Measurements from ENCODE around the gene GDE1. TPM values are rescaled to one million over a fixed set of nuclear protein-coding genes. Genes with fewer than 3 reads are reported as not detected.

Gene GDE1
- polyA plus RNA-seq, 2 of the 4 experiments (the other 2 are of a cell fraction): 54.9 to 85.2 TPM

DNA sequence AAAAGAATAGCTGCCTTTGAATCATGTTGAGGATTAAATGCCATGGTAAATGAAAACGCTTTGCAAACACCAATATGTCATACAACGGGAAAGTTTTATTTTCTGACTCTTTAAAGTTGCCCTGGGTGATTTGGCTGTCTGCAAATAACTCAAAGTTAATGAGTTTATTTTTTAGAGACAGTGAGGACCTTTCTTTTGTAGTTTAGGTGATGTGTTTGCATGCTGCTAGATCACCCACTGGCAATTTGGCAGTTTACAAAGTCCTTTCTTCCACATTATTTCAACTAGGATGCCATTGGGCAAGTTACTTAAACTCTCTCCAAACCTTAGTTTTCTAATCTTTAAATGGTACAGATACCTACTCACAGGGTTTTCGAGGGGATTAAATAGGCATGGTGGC lies 37.8 kb downstream of the GDE1 start:
- FAIRE-seq (no peak), ATAC-seq (no peak), DNase-seq (ENCODE audit: low read depth in 1 of 2, low spot score in 1 of 2) (no peak)
- no peak overlapping the region for H3K4me3 ChIP-seq
- H3K9me3 ChIP-seq: peaks cover 4% of the 10 kb centered on the region; the same call in 1 of the 3 replicates
- no peak overlapping the region for H3K4me2 ChIP-seq
- H3K4me1 ChIP-seq: peaks cover 25% of the 10 kb centered on the region
- ChIA-PET CTCF (interaction anchor here (1.6 kb wide), 1 partner anchor 18 kb away, joined by 6 read pairs; no protein-coding TSS in a partner anchor), POLR2A (no interaction called here)
- WGBS (ENCODE audit: missing lambda C conversion rate): 84% methylated on average over 3 of the region's 3 CpGs
- H3K27ac ChIP-seq: no peak overlapping the region
- TF ChIP-seq HDAC2 (IDR thresholded peaks at IDR 0.05) (no peak), CEBPB (IDR thresholded peaks at IDR 0.05) (no peak), FOXS1 (CRISPR knock-in tag; IDR thresholded peaks at IDR 0.05) (no peak), NR3C1 (IDR thresholded peaks at IDR 0.05) (no peak), CBX8 (IDR thresholded peaks at IDR 0.05) (no peak), ZFP36 (IDR thresholded peaks at IDR 0.05; ENCODE audit: borderline replicate concordance, partially characterized antibody) (no peak), RNF2 (IDR thresholded peaks at IDR 0.05; ENCODE audit: borderline replicate concordance, low read depth) (no peak), RCOR1 (IDR thresholded peaks at IDR 0.05; ENCODE audit: low read depth, low read length) (no peak), GATA3 (IDR thresholded peaks at IDR 0.05; ENCODE audit: borderline replicate concordance) (no peak), POLR2A (IDR thresholded peaks at IDR 0.05; ENCODE audit: low read length) (no peak), MAFK (IDR thresholded peaks at IDR 0.05; ENCODE audit: partially characterized antibody) (no peak), RAD21 (conservative IDR thresholded peaks at IDR 0.05 in 1 of 2, IDR thresholded peaks at IDR 0.05 in 1 of 2) (no peak)
- TF ChIP-seq, protein P1, sequence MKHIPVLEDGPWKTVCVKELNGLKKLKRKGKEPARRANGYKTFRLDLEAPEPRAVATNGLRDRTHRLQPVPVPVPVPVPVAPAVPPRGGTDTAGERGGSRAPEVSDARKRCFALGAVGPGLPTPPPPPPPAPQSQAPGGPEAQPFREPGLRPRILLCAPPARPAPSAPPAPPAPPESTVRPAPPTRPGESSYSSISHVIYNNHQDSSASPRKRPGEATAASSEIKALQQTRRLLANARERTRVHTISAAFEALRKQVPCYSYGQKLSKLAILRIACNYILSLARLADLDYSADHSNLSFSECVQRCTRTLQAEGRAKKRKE (CRISPR knock-in tag; IDR thresholded peaks at IDR 0.05; ENCODE audit: low read depth): no peak

DNA sequence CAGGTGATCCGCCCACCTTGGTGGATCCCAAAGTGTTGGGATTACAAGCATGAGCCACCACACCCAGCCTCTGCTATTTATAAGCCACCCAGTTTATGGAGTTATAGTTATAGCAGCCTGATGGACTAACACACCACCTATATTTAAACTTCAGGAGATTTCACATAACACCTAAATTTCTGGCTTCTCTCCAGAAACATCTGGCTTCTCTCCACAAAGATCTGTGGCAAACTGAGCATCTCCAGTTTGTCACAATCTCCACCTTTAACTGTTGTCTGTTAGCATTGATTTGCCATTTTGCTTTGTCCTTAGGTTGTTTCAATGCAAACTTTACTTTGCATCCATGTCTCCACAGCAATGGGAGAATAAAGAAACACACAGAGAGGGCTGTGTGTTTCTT lies 39.6 kb downstream of the GDE1 start:
- DNase-seq (ENCODE audit: low read depth in 1 of 2, low spot score in 1 of 2) (no peak), ATAC-seq (no peak), FAIRE-seq (no peak)
- Histone ChIP-seq H3K4me2 (no peak overlapping the region), H3K27ac (no peak overlapping the region), H3K9me3 (peaks cover 4% of the 10 kb centered on the region; the same call in 1 of the 3 replicates), H3K4me3 (no peak overlapping the region), H3K4me1 (peaks cover 21% of the 10 kb centered on the region)
- CTCF ChIA-PET: no interaction called here
- POLR2A ChIA-PET: no interaction called here
- TF ChIP-seq, protein P2, sequence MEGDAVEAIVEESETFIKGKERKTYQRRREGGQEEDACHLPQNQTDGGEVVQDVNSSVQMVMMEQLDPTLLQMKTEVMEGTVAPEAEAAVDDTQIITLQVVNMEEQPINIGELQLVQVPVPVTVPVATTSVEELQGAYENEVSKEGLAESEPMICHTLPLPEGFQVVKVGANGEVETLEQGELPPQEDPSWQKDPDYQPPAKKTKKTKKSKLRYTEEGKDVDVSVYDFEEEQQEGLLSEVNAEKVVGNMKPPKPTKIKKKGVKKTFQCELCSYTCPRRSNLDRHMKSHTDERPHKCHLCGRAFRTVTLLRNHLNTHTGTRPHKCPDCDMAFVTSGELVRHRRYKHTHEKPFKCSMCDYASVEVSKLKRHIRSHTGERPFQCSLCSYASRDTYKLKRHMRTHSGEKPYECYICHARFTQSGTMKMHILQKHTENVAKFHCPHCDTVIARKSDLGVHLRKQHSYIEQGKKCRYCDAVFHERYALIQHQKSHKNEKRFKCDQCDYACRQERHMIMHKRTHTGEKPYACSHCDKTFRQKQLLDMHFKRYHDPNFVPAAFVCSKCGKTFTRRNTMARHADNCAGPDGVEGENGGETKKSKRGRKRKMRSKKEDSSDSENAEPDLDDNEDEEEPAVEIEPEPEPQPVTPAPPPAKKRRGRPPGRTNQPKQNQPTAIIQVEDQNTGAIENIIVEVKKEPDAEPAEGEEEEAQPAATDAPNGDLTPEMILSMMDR (IDR thresholded peaks at IDR 0.05): no peak
- TF ChIP-seq ZFP36 (IDR thresholded peaks at IDR 0.05; ENCODE audit: borderline replicate concordance, partially characterized antibody) (no peak), KDM5A (IDR thresholded peaks at IDR 0.05) (no peak), HOXA7 (CRISPR knock-in tag; IDR thresholded peaks at IDR 0.05) (no peak), HOXB5 (CRISPR knock-in tag; IDR thresholded peaks at IDR 0.05) (no peak), SMC3 (IDR thresholded peaks at IDR 0.05) (no peak), ESRRA (IDR thresholded peaks at IDR 0.05; ENCODE audit: borderline replicate concordance, low read length) (no peak), MAFK (IDR thresholded peaks at IDR 0.05; ENCODE audit: partially characterized antibody) (no peak), RNF2 (IDR thresholded peaks at IDR 0.05; ENCODE audit: borderline replicate concordance, low read depth) (no peak), PHF8 (IDR thresholded peaks at IDR 0.05; ENCODE audit: borderline replicate concordance, low read depth) (no peak), HOXB13 (CRISPR knock-in tag; IDR thresholded peaks at IDR 0.05; ENCODE audit: low read depth) (no peak), ZNF302 (CRISPR knock-in tag; IDR thresholded peaks at IDR 0.05) (no peak), GATA3 (IDR thresholded peaks at IDR 0.05; ENCODE audit: borderline replicate concordance) (no peak), EP300 (IDR thresholded peaks at IDR 0.05) (no peak), CBX2 (IDR thresholded peaks at IDR 0.05; ENCODE audit: borderline replicate concordance, low read depth) (no peak), EHF (CRISPR knock-in tag; IDR thresholded peaks at IDR 0.05) (no peak), HEYL (CRISPR knock-in tag; IDR thresholded peaks at IDR 0.05) (no peak), RARB (CRISPR knock-in tag; IDR thresholded peaks at IDR 0.05) (no peak)
- TF ChIP-seq, protein P3, sequence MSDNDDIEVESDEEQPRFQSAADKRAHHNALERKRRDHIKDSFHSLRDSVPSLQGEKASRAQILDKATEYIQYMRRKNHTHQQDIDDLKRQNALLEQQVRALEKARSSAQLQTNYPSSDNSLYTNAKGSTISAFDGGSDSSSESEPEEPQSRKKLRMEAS (IDR thresholded peaks at IDR 0.05): no peak
- TF ChIP-seq, protein P4, sequence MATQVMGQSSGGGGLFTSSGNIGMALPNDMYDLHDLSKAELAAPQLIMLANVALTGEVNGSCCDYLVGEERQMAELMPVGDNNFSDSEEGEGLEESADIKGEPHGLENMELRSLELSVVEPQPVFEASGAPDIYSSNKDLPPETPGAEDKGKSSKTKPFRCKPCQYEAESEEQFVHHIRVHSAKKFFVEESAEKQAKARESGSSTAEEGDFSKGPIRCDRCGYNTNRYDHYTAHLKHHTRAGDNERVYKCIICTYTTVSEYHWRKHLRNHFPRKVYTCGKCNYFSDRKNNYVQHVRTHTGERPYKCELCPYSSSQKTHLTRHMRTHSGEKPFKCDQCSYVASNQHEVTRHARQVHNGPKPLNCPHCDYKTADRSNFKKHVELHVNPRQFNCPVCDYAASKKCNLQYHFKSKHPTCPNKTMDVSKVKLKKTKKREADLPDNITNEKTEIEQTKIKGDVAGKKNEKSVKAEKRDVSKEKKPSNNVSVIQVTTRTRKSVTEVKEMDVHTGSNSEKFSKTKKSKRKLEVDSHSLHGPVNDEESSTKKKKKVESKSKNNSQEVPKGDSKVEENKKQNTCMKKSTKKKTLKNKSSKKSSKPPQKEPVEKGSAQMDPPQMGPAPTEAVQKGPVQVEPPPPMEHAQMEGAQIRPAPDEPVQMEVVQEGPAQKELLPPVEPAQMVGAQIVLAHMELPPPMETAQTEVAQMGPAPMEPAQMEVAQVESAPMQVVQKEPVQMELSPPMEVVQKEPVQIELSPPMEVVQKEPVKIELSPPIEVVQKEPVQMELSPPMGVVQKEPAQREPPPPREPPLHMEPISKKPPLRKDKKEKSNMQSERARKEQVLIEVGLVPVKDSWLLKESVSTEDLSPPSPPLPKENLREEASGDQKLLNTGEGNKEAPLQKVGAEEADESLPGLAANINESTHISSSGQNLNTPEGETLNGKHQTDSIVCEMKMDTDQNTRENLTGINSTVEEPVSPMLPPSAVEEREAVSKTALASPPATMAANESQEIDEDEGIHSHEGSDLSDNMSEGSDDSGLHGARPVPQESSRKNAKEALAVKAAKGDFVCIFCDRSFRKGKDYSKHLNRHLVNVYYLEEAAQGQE (IDR thresholded peaks at IDR 0.05): no peak
- WGBS (ENCODE audit: missing lambda C conversion rate): 91% methylated on average over 1 of the region's 1 CpG

All from A549 (cell line).